Activated effector memory CD4-positive, alpha-beta T cell treated with anti-CD3 and anti-CD28 coated beads, Interleukin-2, amount 50 U/mL, for 16 hours (primary cell): ENCODE data around the gene TEFM.
"Not testable (repeated sequence)": the region's sequence is repeated elsewhere in the genome, so short reads cannot be mapped to it uniquely, and the experiment has no call there.

Experiments used
- DNase-seq: peaks from one replicate; pipeline ENCODE4 v3.0.0-alpha.2; 2020

The TEFM gene, protein sequence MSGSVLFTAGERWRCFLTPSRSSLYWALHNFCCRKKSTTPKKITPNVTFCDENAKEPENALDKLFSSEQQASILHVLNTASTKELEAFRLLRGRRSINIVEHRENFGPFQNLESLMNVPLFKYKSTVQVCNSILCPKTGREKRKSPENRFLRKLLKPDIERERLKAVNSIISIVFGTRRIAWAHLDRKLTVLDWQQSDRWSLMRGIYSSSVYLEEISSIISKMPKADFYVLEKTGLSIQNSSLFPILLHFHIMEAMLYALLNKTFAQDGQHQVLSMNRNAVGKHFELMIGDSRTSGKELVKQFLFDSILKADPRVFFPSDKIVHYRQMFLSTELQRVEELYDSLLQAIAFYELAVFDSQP

GRCh38 chr17:30906101-30906911 lies at the start of gene TEFM:
Gene TEFM, minus strand, starts transcription at chr17:30906238. Its CDS starts 40 bp downstream, at chr17:30906198.
- peak; percentile 96 for DNase-seq

DNA sequence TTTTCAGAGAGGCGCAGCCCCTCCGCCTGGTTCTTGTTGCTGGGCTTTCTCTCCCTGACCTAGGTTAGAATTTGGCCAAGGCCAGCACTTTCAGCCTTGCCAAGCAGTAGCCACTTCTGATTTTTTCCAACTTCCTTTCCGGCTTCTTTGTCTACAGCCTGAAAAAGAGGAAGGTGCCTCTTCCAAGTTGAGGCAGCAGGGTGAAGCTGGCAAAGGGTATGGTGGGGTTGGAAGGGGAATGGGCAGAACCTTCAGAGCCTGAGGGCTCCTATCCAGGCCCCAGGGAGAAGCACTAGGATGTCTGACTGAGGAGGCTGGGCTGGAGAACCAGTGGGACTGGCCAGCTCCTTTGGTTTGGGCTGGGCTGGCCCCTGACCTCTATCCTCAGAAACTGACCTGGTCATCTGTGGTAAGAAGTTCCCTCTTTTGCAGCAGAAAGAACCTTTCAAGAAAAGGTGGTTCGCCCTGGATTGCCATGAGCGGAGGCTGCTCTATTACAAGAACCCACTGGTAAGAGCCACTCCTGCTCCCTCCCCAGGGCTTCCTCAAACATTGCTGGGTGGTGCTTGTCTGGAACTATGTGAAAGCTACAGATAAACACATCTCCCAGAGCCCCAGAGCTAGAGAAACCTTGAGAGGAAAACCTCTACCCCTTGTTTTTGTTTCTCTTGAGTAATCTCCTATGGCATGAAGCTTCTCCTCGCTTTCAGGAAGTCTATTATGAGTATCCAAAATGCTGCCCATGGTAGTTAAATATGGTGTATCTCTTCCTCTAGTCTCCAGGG lies 48.2 kb upstream of the TEFM start:
- peak; percentile 30 for DNase-seq

- DNase-seq, result peak; percentile 27
Observed at GRCh38 chr17:30952638-30953393, 46.8 kb upstream of the TEFM start.

DNA sequence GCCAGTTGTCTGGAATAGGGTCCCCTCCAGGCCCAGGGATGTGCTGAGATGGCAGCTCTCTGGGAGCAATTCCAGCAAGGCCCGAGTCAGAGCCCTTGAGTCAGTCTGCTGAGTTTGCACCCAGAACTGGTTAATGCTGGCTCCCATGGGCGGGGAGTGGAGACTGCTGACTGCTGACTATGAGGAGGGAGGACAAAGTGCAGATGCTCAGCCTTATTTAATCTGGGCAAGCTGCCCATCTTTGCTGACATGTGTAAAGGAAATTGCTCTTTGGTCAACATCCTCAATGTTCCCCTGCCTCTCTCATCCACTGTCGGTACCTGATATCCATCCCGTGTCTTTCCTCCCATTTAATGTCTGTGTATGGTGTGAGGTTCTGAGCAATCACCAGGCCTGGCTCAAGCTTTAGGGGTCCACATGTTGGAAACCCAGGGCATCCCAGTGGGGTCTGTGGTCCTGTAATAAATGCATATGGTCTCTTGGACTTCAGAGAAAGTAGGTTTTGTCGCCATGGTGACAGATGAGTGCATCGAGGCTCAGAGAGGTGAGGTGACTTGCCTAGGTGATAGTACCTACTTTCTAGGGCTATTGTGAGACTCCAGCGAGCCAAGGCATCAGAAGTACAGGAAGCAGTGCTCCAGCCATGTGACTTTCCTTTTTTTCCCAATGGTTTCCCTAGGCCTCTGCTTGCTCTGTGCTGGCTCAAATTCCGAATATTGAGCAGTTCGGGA lies 44.8 kb upstream of the TEFM start:
- DNase-seq, result no peak

DNA sequence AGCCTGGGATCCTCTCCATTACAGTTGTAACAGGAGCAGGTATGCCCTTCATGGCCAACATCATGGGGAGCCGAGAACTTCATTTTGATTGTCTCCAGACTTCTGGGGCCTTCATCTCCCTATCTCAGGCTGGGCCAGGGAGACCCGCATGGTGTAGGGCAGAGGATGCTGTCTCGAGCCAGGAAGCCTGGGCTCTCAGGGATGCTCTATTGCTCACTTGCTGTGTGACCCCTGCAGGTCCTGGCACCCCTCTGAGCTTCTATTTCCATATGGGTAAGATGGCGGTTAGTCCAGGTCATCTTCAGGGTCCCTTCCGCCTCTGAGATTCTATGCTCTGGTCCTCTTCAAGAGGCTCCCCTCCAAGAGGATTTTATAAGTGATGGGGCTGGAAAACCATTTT lies 44.2 kb upstream of the TEFM start:
- no peak for DNase-seq

GRCh38 chr17:30947796-30948195 lies 41.8 kb upstream of the TEFM start:
- no peak for DNase-seq

DNA sequence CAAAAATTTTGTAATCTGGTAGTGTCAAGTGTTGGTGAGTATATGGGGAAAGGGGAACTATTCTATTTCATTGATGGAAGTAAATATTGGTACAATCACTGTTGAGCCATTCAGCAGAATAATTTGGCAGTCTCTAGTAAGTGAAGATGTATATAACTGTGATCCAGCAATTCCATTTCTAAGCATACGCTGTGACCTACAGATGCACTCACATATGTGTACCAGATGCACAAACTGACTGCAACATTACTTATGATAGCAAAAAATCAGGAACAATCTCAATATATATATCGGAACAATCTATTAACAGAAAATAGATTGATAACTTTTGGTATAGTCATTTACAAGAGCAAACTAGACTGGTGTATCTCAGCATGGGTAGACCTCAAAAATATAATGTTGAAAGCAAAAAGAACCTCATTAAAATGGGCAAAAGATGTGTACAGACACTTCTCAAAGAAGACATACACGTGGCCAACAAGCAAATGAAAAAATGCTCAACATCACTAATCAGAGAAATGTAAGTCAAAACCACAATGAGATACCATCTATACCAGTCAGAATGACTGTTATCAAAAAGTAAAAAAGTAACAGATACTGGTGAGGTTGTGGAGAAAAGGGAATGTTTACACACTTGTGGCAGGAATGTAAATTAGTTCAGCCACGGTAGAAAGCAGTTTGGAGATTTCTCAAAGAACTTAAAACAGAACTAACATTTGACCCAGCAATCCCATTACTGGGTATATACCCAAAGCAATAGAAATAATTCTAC lies 36.5 kb upstream of the TEFM start:
- DNase-seq, result no peak

DNA sequence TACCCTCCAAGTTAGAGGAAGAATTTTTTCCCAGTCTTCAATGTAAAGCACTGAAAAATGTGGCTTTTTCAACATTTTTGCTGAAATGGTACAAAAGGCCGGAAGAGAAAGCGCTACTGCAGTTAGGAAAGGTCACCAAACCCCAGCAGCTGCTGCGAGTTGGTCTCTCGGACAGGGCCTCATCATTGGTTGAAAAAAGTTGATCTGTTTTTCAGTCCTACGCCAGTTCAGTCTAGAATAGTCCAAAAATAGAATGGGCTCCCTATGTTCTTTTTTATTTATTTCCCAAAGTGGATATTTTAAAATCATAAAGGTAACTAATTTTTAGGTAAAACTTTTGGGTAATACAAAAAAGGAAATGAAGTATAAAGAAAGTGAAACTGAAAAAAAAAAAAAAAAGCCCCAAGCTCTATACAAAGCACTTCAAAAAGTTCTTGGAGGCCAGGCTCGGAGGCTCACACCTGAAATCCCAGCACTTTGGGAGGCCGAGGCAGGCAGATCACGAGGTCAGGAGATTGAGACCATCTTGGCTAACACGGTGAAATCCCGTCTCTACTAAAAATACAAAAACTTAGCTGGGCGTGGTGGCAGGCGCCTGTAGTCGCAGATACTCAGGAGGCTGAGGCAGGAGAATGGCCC lies 33.1 kb upstream of the TEFM start:
- DNase-seq, result no peak

GRCh38 chr17:30933966-30934365 lies 27.9 kb upstream of the TEFM start:
- no peak for DNase-seq

- not testable (repeated sequence) for DNase-seq
Observed at GRCh38 chr17:30931582-30931981, 25.5 kb upstream of the TEFM start.

DNA sequence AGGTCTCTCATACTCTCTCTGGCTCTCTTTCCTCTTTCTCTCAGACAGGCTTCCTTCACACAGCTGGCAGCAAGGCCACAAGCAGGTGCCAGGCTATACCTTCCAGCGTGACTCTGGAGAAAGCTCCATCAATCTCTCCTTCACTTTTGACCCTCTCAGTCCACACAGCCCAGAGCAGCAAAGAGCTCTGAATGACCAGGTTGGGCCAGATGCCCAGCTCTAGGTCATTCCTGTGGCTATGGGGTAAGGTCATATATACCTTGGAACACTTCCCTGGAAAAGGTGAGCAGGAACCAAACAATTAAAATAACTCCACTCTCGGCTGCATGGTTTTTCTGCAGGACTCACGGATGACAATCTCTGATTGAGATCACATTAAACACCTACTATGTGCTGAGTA lies 24.5 kb upstream of the TEFM start:
- no peak for DNase-seq

- not testable (repeated sequence) for DNase-seq
Observed at GRCh38 chr17:30929861-30930260, 23.8 kb upstream of the TEFM start.

DNA sequence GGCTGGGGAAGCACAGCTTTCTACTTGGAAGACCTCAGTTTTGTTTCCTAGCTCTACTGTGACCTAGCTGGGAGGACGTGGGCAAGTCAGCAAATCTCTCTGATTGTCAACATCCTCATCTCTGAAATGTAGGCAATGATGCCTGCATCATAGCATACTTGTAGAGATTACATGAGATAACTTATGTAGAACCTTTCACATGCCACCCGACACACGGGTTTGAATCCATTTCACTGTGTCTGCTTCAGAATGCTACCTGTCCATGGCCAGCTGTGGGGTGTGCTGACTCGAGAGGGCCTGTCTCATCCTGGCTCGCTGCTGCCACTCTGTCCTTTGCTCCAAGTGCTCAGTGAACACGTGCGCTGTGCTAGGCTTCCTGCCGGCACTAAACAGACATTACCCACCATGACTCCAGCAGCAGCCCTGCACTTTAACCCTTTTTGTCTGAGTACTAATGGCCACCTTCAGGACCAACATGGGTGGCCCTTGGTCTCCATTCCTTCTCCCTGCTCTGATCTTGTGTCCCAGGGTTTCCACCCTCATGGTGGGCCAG lies 23.1 kb upstream of the TEFM start:
- DNase-seq, result no peak

DNA sequence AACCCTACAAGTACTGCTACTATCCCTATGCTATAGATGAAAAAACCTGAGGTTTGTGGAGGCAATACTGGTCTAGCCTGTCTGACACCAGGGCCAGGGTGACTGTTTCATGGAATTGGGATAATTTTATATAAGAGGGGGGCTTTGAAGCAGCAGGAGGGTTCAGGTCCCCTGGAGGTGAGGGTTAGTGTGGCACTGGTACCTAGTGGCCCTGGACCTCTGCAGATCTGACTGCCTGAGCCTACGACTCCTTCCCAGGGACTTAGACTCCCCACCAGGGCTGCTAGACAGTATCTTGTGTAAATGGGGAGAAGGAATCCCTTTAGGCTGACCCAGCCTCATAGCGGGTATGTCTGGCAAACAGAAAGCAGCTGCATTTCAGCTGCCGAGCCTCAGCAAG lies 22.5 kb upstream of the TEFM start:
- DNase-seq, result peak; percentile 38

DNA sequence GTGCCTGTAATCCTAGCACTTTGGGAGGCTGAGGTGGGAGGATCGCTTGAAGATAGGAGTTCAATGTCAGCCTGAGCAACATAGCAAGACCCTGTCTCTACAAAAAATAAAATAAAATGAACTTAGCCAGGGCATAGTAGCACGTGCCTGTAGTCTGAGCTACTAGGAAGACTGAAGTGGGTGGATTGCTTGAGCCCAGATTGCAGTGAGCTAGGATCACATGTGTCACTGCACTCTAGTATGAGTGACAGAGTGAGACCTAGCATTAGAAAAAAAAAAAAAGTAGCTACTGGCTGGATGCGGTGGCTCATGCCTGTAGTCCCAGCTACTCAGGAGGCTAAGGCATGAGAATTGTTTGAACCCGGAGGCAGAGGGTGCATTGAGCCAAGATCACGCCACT lies 21.7 kb upstream of the TEFM start:
- no peak for DNase-seq

GRCh38 chr17:30926516-30926915 lies 20.5 kb upstream of the TEFM start:
- DNase-seq, result no peak

DNA sequence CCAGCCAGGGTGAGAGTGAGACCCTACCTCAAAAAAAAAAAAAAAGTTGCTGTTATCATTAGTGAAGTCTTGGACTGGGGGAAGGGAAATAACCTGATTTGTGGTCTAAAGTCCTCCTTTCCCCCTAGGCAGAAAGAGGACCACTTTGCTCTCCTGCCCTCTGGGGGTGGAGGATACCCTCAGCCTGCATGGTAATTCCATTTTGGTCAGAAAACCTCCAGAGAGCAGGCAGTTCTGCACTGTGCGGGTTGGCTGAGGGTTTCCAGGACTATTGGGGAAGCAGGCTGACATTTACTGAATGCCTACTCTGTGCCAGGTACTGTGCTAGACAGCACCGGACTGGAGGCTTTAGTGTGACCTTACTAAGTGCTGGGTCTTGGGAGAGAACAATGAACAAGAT lies 18.3 kb upstream of the TEFM start:
- DNase-seq, result no peak

- DNase-seq, result no peak
Observed at GRCh38 chr17:30922235-30923030, 16.4 kb upstream of the TEFM start.

DNA sequence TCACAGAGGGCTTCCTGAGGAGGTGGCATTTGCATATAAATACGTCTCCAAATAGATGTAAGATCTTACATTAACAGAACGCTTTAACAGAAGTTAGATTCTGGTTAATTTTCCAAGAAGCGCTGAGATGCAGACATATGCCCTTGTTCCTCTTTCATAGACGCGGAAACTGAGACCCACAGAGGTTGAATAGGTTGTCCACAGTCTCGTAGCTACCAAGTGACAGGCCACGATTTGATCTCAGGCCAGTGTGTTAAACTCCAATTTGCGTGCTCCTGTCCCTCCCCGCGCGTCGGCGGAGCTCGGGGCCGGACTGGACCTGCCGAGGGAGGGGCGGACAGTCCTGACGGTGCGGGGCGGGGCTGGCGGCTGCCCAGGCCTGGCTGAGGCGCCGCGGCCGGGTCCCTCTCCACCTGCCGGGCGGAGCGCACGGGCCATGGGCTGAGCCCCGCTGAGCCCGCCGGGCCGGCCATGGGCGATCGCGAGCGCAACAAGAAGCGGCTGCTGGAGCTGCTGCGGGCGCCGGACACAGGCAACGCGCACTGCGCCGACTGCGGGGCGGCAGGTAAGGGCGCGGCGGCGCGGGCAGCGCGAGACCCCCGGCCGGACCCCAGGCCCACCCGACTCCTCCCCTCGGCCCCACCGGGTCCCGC lies 15.6 kb upstream of the TEFM start, which contains the start of gene ADAP2:
Gene ADAP2, plus strand, starts transcription at position 402 of the 653 bp plus-strand sequence. Its CDS starts 70 bp downstream, at position 472.
- no peak for DNase-seq
